ENCODE results near the gene TRIM66. TPM values are rescaled to one million over a fixed set of nuclear protein-coding genes. Genes with fewer than 3 reads are reported as not detected.

TRIM66 gene
- total and polyA plus RNA-seq, 4 donors: 1.6 to 14.3 (median 2.5) TPM

- no peak for TF ChIP-seq REST (IDR thresholded peaks at IDR 0.05)
- TF ChIP-seq TAF1 (conservative IDR thresholded peaks at IDR 0.05): no peak
These were observed 9.1 kb upstream of the TRIM66 start (continued) for GRCh38 chr11:8691601-8692000.

GRCh38 chr11:8690374-8691342 is 8.2 kb upstream of the TRIM66 start:
- Histone ChIP-seq H3K9ac (ENCODE audit: low read depth in 1 of 2, low read length in 2 of 2) (no peak overlapping the region), H3K4me1 (ENCODE audit: control insufficient read depth in 4 of 4, insufficient read depth in 4 of 4, low read length in 3 of 4) (peaks cover 4 to 20% (median 15%) of the 10 kb centered on the region in 4 donors), H3K9me3 (ENCODE audit: control insufficient read depth in 4 of 4, low read length in 3 of 4) (no peaks in the 10 kb centered on the region), H3K27ac (ENCODE audit: low read depth in 1 of 2, low read length in 2 of 2) (no peak overlapping the region), H3K4me3 (ENCODE audit: low read depth in 1 of 3, low read length in 3 of 3) (no peak overlapping the region), H3K27me3 (ENCODE audit: control insufficient read depth in 4 of 4, insufficient read depth in 4 of 4, low read length in 3 of 4) (no peaks in the 10 kb centered on the region), H3K36me3 (ENCODE audit: control insufficient read depth in 4 of 4, insufficient read depth in 3 of 4, low read depth in 1 of 4, low read length in 3 of 4) (peaks cover 4 to 48% (median 37%) of the 10 kb centered on the region in 4 donors)
- no peak for TF ChIP-seq SP1 (IDR thresholded peaks at IDR 0.05)
- no peak for TF ChIP-seq HNF4G (IDR thresholded peaks at IDR 0.05)
- TF ChIP-seq RXRA (IDR thresholded peaks at IDR 0.05): no peak
- TF ChIP-seq FOXA2 (IDR thresholded peaks at IDR 0.05): no peak
- TF ChIP-seq GABPA (IDR thresholded peaks at IDR 0.05 in 1 of 2, conservative IDR thresholded peaks at IDR 0.05 in 1 of 2): no peak
- no peak for TF ChIP-seq JUND (IDR thresholded peaks at IDR 0.05)
- TF ChIP-seq FOXA1 (IDR thresholded peaks at IDR 0.05): no peak
- TF ChIP-seq RAD21 (IDR thresholded peaks at IDR 0.05): no peak
- no peak for TF ChIP-seq ZBTB33 (IDR thresholded peaks at IDR 0.05)
- no peak for TF ChIP-seq EGR1 (IDR thresholded peaks at IDR 0.05; ENCODE audit: low read depth in 2 of 2)
- no peak for TF ChIP-seq NR2F2 (IDR thresholded peaks at IDR 0.05)
- no peak for TF ChIP-seq HNF4A (conservative IDR thresholded peaks at IDR 0.05)
- TF ChIP-seq TAF1 (conservative IDR thresholded peaks at IDR 0.05): no peak
- no peak for DNase-seq (ENCODE audit: low spot score)
- WGBS: 95% methylated on average over 4 of the region's 4 CpGs

GRCh38 chr11:8689726-8690255 is 7.3 kb upstream of the TRIM66 start:
- Histone ChIP-seq H3K4me1 (ENCODE audit: control insufficient read depth in 4 of 4, insufficient read depth in 4 of 4, low read length in 3 of 4) (peaks cover 4 to 22% (median 20%) of the 10 kb centered on the region in 4 donors), H3K27me3 (ENCODE audit: control insufficient read depth in 4 of 4, insufficient read depth in 4 of 4, low read length in 3 of 4) (no peaks in the 10 kb centered on the region), H3K36me3 (ENCODE audit: control insufficient read depth in 4 of 4, insufficient read depth in 3 of 4, low read depth in 1 of 4, low read length in 3 of 4) (peaks cover 9 to 49% (median 38%) of the 10 kb centered on the region in 4 donors), H3K27ac (ENCODE audit: low read depth in 1 of 2, low read length in 2 of 2) (no peak overlapping the region), H3K9ac (ENCODE audit: low read depth in 1 of 2, low read length in 2 of 2) (no peak overlapping the region), H3K4me3 (ENCODE audit: low read depth in 1 of 3, low read length in 3 of 3) (no peak overlapping the region), H3K9me3 (ENCODE audit: control insufficient read depth in 4 of 4, low read length in 3 of 4) (no peaks in the 10 kb centered on the region)
- DNase-seq (ENCODE audit: low spot score): no peak
- 92% methylated on average over 8 of the region's 8 CpGs for WGBS
- TF ChIP-seq GABPA (IDR thresholded peaks at IDR 0.05 in 1 of 2, conservative IDR thresholded peaks at IDR 0.05 in 1 of 2) (no peak), TAF1 (conservative IDR thresholded peaks at IDR 0.05) (no peak), YY1 (IDR thresholded peaks at IDR 0.05) (no peak), RAD21 (IDR thresholded peaks at IDR 0.05) (no peak), ZBTB33 (IDR thresholded peaks at IDR 0.05) (no peak), NR2F2 (IDR thresholded peaks at IDR 0.05) (no peak), RXRA (IDR thresholded peaks at IDR 0.05) (no peak), CTCF (IDR thresholded peaks at IDR 0.05; ENCODE audit: low read depth, low read length, missing input control) (no peak)

Data from liver (tissue), 9 donors.